ENCODE results near the gene XXYLT1.
A peak's percentile ranks its signal among the peaks of the same experiment; 100 is the strongest.

XXYLT1 gene

GRCh38 chr3:195171093-195171873 is 99.7 kb downstream of the XXYLT1 start:
- no peak for DNase-seq
- Histone ChIP-seq H3K27ac (no peak overlapping the region), H3K9me3 (no peaks in the 10 kb centered on the region), H3K27me3 (no peaks in the 10 kb centered on the region), H3K4me3 (peak overlapping the region in 1 of 2 donors; percentile 10), H3K4me1 (peaks cover 0 to 30% (median 12%) of the 10 kb centered on the region in 4 donors), H3K36me3 (no peaks in the 10 kb centered on the region)
- intact Hi-C loops (cut with DNase I; ENCODE audit: low total_unique reads), result no loop called here
- no peak for TF ChIP-seq CTCF (IDR thresholded peaks at IDR 0.05)

GRCh38 chr3:195170496-195170895 is 100.5 kb downstream of the XXYLT1 start:
- no peak overlapping the region for H3K27ac ChIP-seq

GRCh38 chr3:195169011-195169649 is 101.8 kb downstream of the XXYLT1 start:
- intact Hi-C loops (cut with DNase I; ENCODE audit: low total_unique reads), result no loop called here
- Histone ChIP-seq H3K36me3 (no peaks in the 10 kb centered on the region), H3K27me3 (no peaks in the 10 kb centered on the region), H3K4me1 (peaks cover 0 to 30% (median 12%) of the 10 kb centered on the region in 4 donors), H3K9me3 (no peaks in the 10 kb centered on the region), H3K27ac (no peak overlapping the region), H3K4me3 (no peak overlapping the region)
- TF ChIP-seq CTCF (IDR thresholded peaks at IDR 0.05), result no peak
- DNase-seq, result no peak

More at GRCh38 chr3:195170496-195170895, 100.5 kb downstream of the XXYLT1 start:
- no peak for TF ChIP-seq CTCF (IDR thresholded peaks at IDR 0.05)
- H3K27me3 ChIP-seq, result no peaks in the 10 kb centered on the region
- no peaks in the 10 kb centered on the region for H3K9me3 ChIP-seq
- H3K4me1 ChIP-seq, result peaks cover 0 to 30% (median 12%) of the 10 kb centered on the region in 4 donors
- no peak overlapping the region for H3K4me3 ChIP-seq
- intact Hi-C loops (cut with DNase I; ENCODE audit: low total_unique reads), result no loop called here
- H3K36me3 ChIP-seq, result no peaks in the 10 kb centered on the region
- DNase-seq, result no peak

- peaks cover 0 to 30% (median 12%) of the 10 kb centered on the region in 4 donors for H3K4me1 ChIP-seq
- H3K4me3 ChIP-seq, result no peak overlapping the region
- H3K27ac ChIP-seq, result no peak overlapping the region
- no peak for TF ChIP-seq CTCF (IDR thresholded peaks at IDR 0.05)
- intact Hi-C loops (cut with DNase I; ENCODE audit: low total_unique reads), result no loop called here
- H3K9me3 ChIP-seq, result no peaks in the 10 kb centered on the region
- H3K27me3 ChIP-seq, result no peaks in the 10 kb centered on the region
- no peaks in the 10 kb centered on the region for H3K36me3 ChIP-seq
- no peak for DNase-seq
Measured at GRCh38 chr3:195168009-195168762, 102.8 kb downstream of the XXYLT1 start.

- H3K4me1 ChIP-seq, result peaks cover 0 to 6% (median under 1%) of the 10 kb centered on the region in 4 donors
- H3K4me3 ChIP-seq, result no peak overlapping the region
- H3K36me3 ChIP-seq, result no peaks in the 10 kb centered on the region
- peak in 1 of 2 donors; percentile 1 for DNase-seq
- H3K9me3 ChIP-seq, result no peaks in the 10 kb centered on the region
- intact Hi-C loops (cut with DNase I; ENCODE audit: low total_unique reads), result no loop called here
- TF ChIP-seq CTCF (IDR thresholded peaks at IDR 0.05), result no peak
- H3K27ac ChIP-seq, result no peak overlapping the region
- no peaks in the 10 kb centered on the region for H3K27me3 ChIP-seq
Measured at GRCh38 chr3:195165790-195166189, 105.2 kb downstream of the XXYLT1 start.

Measured in tibial artery (tissue), 4 donors.